Hypothalamus (tissue), 51 donors: ENCODE results near the gene ZBTB7B.

Source experiments
- DNase-seq, 51 donors: peaks; one replicate each; lab custom pipeline; 2025; lab: John Stamatoyannopoulos, UW

ZBTB7B gene

GRCh38 chr1:155050560-155051341, 48.1 kb downstream of the ZBTB7B start, which contains the start of gene ADAM15:
ADAM15 (plus strand) TSS chr1:155051316; CDS start chr1:155051387, 71 bp downstream.
- peak in 49 of 51 donors; percentile 30 to 89 (median 72) for DNase-seq

GRCh38 chr1:155051342-155051776, 48.8 kb downstream of the ZBTB7B start:
- peak in 2 of 51 donors; percentile 22 to 52 for DNase-seq

- peak in 38 of 51 donors; percentile 11 to 72 (median 43) for DNase-seq
Measured at GRCh38 chr1:155051777-155052398, 49.3 kb downstream of the ZBTB7B start.

GRCh38 chr1:155052439-155053395, 50.1 kb downstream of the ZBTB7B start:
- DNase-seq: peak in 4 of 51 donors; percentile 7 to 38 (median 10)

GRCh38 chr1:155053531-155054105, 51.0 kb downstream of the ZBTB7B start:
- DNase-seq: no peak

GRCh38 chr1:155057104-155057503, 54.5 kb downstream of the ZBTB7B start:
- no peak for DNase-seq

- no peak for DNase-seq
Measured at GRCh38 chr1:155057788-155058211, 55.2 kb downstream of the ZBTB7B start.

- no peak for DNase-seq
Measured at GRCh38 chr1:155060736-155061135, 58.1 kb downstream of the ZBTB7B start.

- DNase-seq: peak in 48 of 51 donors; percentile 16 to 87 (median 62)
Measured at GRCh38 chr1:155061381-155062150, 59.0 kb downstream of the ZBTB7B start.

GRCh38 chr1:155062151-155062686, 59.6 kb downstream of the ZBTB7B start:
- DNase-seq: peak in 1 of 51 donors; percentile 38

GRCh38 chr1:155062702-155063411, 60.3 kb downstream of the ZBTB7B start:
- DNase-seq: peak in 12 of 51 donors; percentile 5 to 47 (median 21)

GRCh38 chr1:155063550-155064110, 61.0 kb downstream of the ZBTB7B start, which contains the start of gene EFNA4:
EFNA4 (plus strand) TSS chr1:155063740; CDS start chr1:155063824, 84 bp downstream.
- DNase-seq: peak in 39 of 51 donors; percentile 11 to 69 (median 47)

GRCh38 chr1:155064111-155064831, 61.7 kb downstream of the ZBTB7B start:
- DNase-seq: no peak

- DNase-seq: no peak
Measured at GRCh38 chr1:155064832-155065429, 62.3 kb downstream of the ZBTB7B start.

- no peak for DNase-seq
Measured at GRCh38 chr1:155066777-155067176, 64.2 kb downstream of the ZBTB7B start.
